ENCODE data around the gene SKA2. TPM values are rescaled to one million over a fixed set of nuclear protein-coding genes. Genes with fewer than 3 reads are reported as not detected.

SKA2 gene
- total RNA-seq, 1 experiment from 2014 or later, result 91.9 TPM

DNA sequence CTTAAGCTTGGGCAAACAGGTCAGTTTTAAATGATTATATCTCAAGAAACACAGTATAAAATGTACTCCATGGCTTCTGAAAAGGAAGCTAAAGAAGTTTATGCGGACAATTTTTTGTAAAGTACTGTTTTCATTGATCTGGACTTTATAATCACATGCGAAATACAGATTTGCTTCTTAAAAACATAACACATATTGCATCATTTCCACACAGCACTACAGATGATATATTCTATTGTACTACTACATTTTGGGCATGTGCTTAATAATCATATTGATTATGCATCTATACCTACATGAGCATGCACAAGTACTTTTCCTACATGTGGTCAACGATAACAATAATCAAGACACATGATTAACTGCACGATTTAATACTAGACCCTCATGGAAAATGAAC, 70.8 kb downstream of the SKA2 start:
- Histone ChIP-seq H3K79me2 (ENCODE audit: insufficient read depth, low read length) (no peaks in the 10 kb centered on the region), H3K23me2 (ENCODE audit: insufficient read length, low read depth, low read length, poor library complexity, severe bottlenecking) (no peaks in the 10 kb centered on the region), H2BK12ac (ENCODE audit: insufficient read length, low read depth, low read length) (no peak overlapping the region), H2BK15ac (ENCODE audit: low read depth, low read length) (no peak overlapping the region), H4K91ac (ENCODE audit: insufficient read length, low read depth, low read length) (no peak overlapping the region), H3K4ac (ENCODE audit: low read depth, low read length) (no peak overlapping the region), H3K4me2 (ENCODE audit: insufficient read depth, insufficient read length, low read length) (no peak overlapping the region), H2BK20ac (ENCODE audit: low read depth, low read length, poor library complexity, severe bottlenecking) (no peak overlapping the region), H4K8ac (replicated peaks; ENCODE audit: insufficient read length, low read depth, low read length) (no peak overlapping the region), H3K4me1 (ENCODE audit: insufficient read depth, low read length) (no peaks in the 10 kb centered on the region), H3K14ac (ENCODE audit: insufficient read depth, low read length) (no peak overlapping the region), H2AK5ac (ENCODE audit: insufficient read length, low read length) (no peak overlapping the region), H3K27me3 (ENCODE audit: insufficient read depth, low read length) (no peaks in the 10 kb centered on the region), H3K18ac (ENCODE audit: insufficient read length, low read depth, low read length) (no peak overlapping the region), H3K27ac (ENCODE audit: insufficient read length, low read depth, low read length) (no peak overlapping the region), H2BK120ac (ENCODE audit: low read depth, low read length, poor library complexity, severe bottlenecking) (no peak overlapping the region), H4K20me1 (ENCODE audit: control insufficient read depth, insufficient read depth, insufficient read length) (no peaks in the 10 kb centered on the region), H3K9me3 (ENCODE audit: control insufficient read depth, low read depth, low read length) (no peaks in the 10 kb centered on the region), H3K9ac (ENCODE audit: extremely low read depth, insufficient read length, low read length) (no peak overlapping the region), H3K56ac (ENCODE audit: insufficient read length, low read depth, low read length) (no peak overlapping the region), H2AFZ (ENCODE audit: low read length) (no peak overlapping the region), H2BK5ac (ENCODE audit: insufficient read length, low read length) (no peak overlapping the region), H3T11ph (ENCODE audit: low read length) (no peak overlapping the region), H3K79me1 (ENCODE audit: insufficient read depth, low read depth, low read length, poor library complexity, severe bottlenecking) (no peaks in the 10 kb centered on the region), H4K5ac (ENCODE audit: insufficient read length, low read depth, low read length) (no peak overlapping the region), H3K23ac (ENCODE audit: insufficient read length, low read depth, low read length) (no peak overlapping the region)
- WGBS (ENCODE audit: extremely low coverage, insufficient read length, low lambda C conversion rate), result no CpG with 5 or more reads among the region's 4 CpGs
- H3K27me3 Mint-ChIP-seq (ENCODE audit: low read depth), result no peaks in the 10 kb centered on the region
- DNase-seq, result no peak
- TF ChIP-seq, protein P1, sequence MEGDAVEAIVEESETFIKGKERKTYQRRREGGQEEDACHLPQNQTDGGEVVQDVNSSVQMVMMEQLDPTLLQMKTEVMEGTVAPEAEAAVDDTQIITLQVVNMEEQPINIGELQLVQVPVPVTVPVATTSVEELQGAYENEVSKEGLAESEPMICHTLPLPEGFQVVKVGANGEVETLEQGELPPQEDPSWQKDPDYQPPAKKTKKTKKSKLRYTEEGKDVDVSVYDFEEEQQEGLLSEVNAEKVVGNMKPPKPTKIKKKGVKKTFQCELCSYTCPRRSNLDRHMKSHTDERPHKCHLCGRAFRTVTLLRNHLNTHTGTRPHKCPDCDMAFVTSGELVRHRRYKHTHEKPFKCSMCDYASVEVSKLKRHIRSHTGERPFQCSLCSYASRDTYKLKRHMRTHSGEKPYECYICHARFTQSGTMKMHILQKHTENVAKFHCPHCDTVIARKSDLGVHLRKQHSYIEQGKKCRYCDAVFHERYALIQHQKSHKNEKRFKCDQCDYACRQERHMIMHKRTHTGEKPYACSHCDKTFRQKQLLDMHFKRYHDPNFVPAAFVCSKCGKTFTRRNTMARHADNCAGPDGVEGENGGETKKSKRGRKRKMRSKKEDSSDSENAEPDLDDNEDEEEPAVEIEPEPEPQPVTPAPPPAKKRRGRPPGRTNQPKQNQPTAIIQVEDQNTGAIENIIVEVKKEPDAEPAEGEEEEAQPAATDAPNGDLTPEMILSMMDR (conservative IDR thresholded peaks at IDR 0.05), result no peak
- H3K4me3 Mint-ChIP-seq, result no peak overlapping the region
- peaks cover 20 to 60% (median 48%) of the 10 kb centered on the region in 3 experiments; a peak in 6 of 7 replicates for H3K36me3 Mint-ChIP-seq (ENCODE audit: insufficient read depth in 1 of 3, low read depth in 3 of 3)
- H3K27ac Mint-ChIP-seq, result no peak overlapping the region
- H3K9me3 Mint-ChIP-seq, result no peaks in the 10 kb centered on the region
- no peaks in the 10 kb centered on the region for H3K4me1 Mint-ChIP-seq

Data from H9 (cell line).